Testis (tissue), 2 donors: ENCODE results near the gene GJA4.
"Not testable (repeated sequence)": the region's sequence is repeated elsewhere in the genome, so short reads cannot be mapped to it uniquely, and the experiment has no call there.

Source experiments
- CTCF ChIP-seq, 3 experiments: fragments of 450-650 bp in 2 of 3; fragments of 200-600 bp in 1 of 3; sonication (generic) in 1 of 3; IDR thresholded peaks; one replicate each; pipeline ENCODE4 v1.5.1; 2016 to 2019; ENCODE audit warnings: antibody characterized with exemption in 3 of 3, mild to moderate bottlenecking in 2 of 3, moderate library complexity in 1 of 3
- POLR2A ChIP-seq: fragments of 450-650 bp; IDR thresholded peaks from one replicate; pipeline ENCODE4 v1.6.1; 2017; ENCODE audit warnings: antibody characterized with exemption, mild to moderate bottlenecking, moderate library complexity

- not testable (repeated sequence) for TF ChIP-seq POLR2A; CTCF (IDR thresholded peaks at IDR 0.05)
Measured at GRCh38 chr1:34818862-34819261, 26.1 kb downstream of the GJA4 start.
